H7 (cell line): ENCODE measurements around the gene MRPL23. TPM values are rescaled to one million over a fixed set of nuclear protein-coding genes. Genes with fewer than 3 reads are reported as not detected.

Source experiments
- DNase-seq: peaks from one replicate; pipeline ENCODE4 v3.0.0; 2012
- H3K27me3 ChIP-seq: 2 replicates; pipeline ENCODE4 v1.6.0; 2011; ENCODE audit warnings: mild to moderate bottlenecking, low read length; ENCODE audit not compliant: control insufficient read depth, insufficient read depth
- H3K36me3 ChIP-seq: replicated peaks from 2 replicates; pipeline ENCODE4 v1.5.1; 2011; ENCODE audit warnings: low read length; ENCODE audit not compliant: control insufficient read depth, insufficient read depth
- H3K4me3 ChIP-seq: 2 replicates; pipeline ENCODE4 v1.5.1; 2011; ENCODE audit warnings: low read depth, mild to moderate bottlenecking, control low read depth, low read length, moderate library complexity; ENCODE audit not compliant: insufficient read depth
- total RNA-seq: library from RNA; depleted of rRNA; stranded (reverse); fragments of >200 nt; shearing (Covaris generic); gene quantifications from 2 replicates; pipeline ENCODE4 v1.2.3, GENCODE V29; 2014

Gene MRPL23
- total RNA-seq, 1 experiment from 2014 or later: 91.1 TPM

DNA sequence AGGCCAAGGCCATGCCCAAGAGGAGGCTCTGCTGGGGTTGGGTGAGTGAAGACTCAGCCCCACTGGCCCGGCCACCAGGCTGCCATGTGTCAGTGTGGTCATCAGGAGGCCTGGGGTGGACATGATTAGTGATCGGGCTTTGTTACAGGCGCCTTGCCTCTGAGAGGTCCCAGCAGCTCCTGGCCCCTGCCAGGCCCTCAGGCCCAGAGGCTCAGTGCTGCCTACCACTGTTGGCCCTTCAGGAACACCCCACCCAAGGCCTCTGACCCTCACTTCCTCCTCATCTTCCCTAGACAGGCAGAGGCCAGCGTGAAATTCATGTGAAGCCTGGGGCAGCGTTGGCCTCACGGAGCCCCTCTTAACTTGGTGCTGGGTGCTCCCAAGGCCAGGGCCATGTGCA lies 2.2 kb downstream of the MRPL23 start:
- no peak for DNase-seq
- Histone ChIP-seq H3K36me3 (no peaks in the 10 kb centered on the region), H3K4me3 (no peak overlapping the region), H3K27me3 (no peaks in the 10 kb centered on the region)

DNA sequence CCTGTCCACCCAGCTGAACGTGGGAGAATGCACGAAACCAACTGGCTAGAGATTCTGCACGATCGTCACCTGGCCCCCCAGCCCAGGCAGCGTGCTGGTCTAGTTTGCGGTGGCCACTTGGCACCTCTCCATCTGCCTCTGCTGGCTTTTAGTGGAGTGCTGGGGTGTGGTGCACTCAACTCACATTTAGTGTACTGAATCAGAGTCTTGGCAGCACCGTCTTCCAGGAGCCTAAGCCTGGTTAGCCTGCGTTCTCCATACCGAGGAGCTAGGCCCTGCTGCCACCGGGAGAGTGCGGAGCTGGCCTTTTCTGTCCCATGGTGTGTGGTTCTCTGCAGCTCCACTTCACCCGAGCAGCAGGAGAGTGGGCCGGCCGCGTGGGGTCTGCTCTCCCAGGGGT lies 2.8 kb downstream of the MRPL23 start:
- H3K4me3 ChIP-seq: no peak overlapping the region
- no peaks in the 10 kb centered on the region for H3K36me3 ChIP-seq
- DNase-seq: no peak
- no peaks in the 10 kb centered on the region for H3K27me3 ChIP-seq

DNA sequence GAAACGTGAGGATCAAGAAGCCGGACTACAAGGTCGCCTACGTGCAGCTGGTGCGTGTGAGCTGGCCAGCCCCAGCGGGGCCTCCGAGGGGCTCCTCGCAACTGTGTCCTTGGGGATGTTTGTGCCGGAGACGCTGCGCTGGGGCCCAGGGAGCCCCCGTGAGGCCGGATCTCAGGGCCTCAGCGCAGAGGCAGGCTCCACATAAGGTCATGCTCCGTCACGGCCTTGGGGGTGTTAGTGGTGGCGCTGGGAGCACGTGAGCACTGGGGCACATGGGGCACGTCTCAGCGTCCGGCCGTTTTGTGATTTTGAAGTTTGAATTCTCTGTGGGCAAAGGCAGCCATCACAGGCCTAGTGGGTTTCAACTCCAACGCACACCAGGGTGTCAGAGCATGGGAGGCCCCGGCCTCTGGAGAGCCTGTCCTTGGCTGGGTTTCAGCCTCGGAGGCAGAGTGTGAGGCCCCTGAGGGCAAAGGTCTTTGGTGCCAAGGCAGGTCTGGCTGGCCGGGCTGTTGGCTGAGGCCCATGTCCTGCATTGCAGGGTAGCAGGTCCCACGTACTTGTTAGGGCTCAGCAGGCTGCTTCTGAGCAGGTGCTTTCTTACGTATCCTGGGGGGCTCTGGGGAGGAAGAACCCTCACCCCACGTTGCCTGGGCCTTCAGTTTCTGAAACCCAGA lies 5.8 kb downstream of the MRPL23 start:
- no peak for DNase-seq

DNA sequence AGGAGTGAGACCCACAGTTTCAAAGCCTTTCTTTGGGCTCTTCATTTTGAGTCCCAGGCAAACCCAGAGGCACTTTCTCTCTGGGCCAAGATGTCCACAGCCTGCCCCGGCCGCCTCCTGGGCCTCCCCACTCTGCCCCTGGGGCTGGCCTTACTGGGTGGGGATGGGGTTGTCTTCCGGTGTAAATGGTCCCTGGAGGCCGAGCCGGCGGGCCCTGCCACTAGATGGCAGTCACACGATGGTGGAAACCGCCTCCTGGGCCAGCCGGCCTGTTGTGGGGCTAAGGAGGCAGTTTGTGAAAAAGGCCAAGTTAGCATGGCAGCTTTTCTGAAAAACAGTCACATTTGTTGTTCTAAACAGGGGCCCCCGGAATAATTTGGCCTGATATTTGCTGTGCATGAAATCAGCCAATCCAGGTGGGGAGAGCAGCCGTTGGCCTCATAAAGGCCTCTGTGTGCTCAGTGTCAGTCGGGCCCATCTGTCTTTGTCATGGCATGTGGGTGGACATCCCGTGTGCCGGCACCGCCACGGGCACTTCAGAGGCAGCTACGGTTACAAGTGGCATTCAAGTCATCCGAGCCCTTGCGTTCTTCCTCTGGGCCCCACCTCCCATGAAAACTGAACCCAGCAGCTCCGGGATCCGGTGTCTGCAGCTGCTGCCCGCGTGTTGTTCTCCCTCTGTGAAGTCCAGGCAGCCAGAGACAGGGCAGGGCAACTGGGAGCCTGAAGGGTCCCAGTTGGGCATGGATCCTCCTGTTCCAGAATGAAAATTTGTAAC lies 6.5 kb downstream of the MRPL23 start:
- Histone ChIP-seq H3K36me3 (no peaks in the 10 kb centered on the region), H3K4me3 (no peak overlapping the region), H3K27me3 (no peaks in the 10 kb centered on the region)
- DNase-seq: no peak

More for the DNA sequence above, 5.8 kb downstream of the MRPL23 start:
- no peaks in the 10 kb centered on the region for H3K27me3 ChIP-seq
- no peak overlapping the region for H3K4me3 ChIP-seq
- H3K36me3 ChIP-seq: no peaks in the 10 kb centered on the region

DNA sequence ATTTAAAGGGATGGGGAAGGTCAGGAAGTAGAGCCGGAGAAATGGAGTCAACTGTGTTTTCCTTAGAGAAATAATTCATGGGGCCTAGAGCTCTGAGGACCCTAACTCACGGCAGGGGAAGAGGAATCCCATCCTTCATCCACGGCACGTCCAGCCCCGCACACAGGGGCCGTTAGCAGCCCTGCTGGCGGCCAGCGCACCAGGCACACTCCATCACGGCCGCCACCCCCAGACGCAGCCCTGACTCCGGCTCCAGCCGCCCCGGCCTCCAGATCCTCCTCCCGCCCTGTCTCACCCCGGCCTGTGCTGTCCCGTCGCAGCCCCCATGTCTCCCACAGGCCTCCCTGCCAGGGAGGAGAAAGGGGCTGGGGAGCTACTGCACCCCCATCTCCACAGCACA lies 11.2 kb downstream of the MRPL23 start:
- no peak overlapping the region for H3K4me3 ChIP-seq
- no peak for DNase-seq
- H3K36me3 ChIP-seq: no peaks in the 10 kb centered on the region
- H3K27me3 ChIP-seq: no peaks in the 10 kb centered on the region

DNA sequence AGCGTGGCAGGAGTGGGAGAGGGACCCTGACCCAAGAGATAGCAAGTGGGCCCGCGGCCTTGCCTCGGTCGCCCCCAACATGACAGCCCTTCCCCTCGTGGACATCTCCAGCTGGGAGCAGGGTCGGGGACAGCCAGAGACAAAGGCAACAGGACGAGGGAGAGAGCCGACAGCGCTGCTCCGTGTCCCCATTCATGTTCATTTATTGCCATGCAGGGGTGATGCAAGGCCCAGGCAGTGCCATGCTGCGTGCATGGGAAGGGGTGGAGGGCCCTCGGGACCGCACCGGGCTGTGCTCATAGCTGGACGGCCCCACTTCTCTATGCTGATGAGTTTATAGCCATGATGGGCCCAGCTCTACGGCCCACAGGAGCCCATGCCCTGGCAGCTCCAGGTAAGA lies 12.7 kb downstream of the MRPL23 start:
- H3K4me3 ChIP-seq: no peak overlapping the region
- H3K27me3 ChIP-seq: no peaks in the 10 kb centered on the region
- DNase-seq: no peak
- no peaks in the 10 kb centered on the region for H3K36me3 ChIP-seq

DNA sequence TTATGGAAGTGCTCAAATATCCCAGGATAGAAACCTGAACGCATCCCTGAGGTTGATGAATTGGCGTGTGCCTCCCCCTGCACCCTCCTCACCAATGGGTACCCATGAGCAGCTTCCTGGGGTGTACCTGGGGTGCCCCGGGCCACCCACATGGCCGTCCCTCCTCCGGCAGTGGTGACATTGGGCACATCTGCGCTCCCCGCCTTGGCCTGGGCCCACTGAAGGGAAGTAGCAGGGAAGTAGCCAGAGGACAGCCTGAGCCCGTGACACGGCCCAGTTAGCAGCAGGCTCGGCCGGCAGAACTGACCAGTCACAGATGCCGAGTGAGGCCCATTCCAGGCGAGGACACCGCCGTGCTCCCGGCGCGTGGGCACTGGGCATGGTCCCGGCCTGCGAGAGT lies 16.7 kb downstream of the MRPL23 start:
- H3K27me3 ChIP-seq: no peaks in the 10 kb centered on the region
- H3K4me3 ChIP-seq: no peak overlapping the region
- DNase-seq: no peak
- no peaks in the 10 kb centered on the region for H3K36me3 ChIP-seq

DNA sequence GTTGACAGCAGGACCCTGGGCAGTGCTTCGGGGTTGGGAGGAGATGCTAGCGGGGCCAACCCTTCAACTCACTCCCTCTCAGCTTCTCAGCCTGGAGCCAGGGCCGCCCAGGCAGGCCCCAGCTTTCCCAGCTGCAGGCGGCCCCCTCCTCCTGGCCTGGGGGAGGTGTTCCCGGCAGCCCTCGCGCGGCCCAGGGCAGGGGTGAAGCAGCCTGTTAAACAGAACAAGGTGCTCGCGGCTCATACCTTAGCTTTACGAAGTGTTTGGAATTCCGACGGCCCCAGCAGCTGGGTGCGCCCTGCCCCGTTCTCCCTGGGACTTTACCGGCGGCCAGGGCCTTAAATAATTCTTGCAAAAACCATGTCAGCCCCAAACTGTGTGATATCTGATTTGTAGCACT lies 17.2 kb downstream of the MRPL23 start:
- no peak overlapping the region for H3K4me3 ChIP-seq
- H3K36me3 ChIP-seq: no peaks in the 10 kb centered on the region
- DNase-seq: no peak
- no peaks in the 10 kb centered on the region for H3K27me3 ChIP-seq

DNA sequence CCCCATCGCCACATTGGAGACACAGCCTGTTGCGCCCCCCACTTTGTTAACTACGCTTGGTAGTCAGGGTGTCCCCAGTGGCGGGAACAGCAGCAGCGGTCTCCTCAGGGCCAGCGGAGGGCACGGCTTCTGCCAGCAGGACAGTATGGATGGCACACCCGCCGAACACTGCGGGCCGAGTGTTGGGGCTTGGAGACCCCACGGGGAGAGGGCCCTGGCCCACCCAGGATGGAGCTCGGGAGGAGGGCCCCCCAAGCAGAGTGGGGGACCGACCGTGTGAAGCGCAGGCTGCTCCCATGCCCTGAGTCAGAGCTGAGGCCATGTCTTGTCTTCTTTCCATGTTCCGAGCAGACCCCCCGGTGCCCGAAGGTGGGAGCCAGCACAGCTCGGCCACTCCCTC lies 17.8 kb downstream of the MRPL23 start:
- DNase-seq: no peak
- Histone ChIP-seq H3K36me3 (no peaks in the 10 kb centered on the region), H3K4me3 (no peak overlapping the region), H3K27me3 (no peaks in the 10 kb centered on the region)

DNA sequence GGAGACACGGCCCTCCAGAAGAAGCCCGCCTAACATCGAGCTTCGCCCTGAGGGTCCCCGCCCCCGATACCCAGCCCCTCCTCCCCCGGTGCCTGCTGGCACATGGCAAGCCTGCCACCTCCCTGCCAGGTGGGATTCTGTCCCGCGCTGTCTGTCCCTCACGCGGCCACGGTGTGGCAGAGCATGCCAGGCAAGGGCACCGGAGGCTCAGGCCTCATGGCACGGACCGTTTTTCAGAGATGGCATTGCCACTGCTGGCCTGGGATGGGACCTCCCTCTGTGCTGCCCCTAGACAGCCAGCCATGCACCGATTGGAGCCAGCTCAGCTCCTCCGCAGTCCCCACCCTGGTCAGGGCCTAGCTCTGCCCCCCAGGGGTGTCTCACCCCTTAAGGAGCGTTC lies 19.4 kb downstream of the MRPL23 start:
- H3K27me3 ChIP-seq: no peaks in the 10 kb centered on the region
- H3K4me3 ChIP-seq: no peak overlapping the region
- DNase-seq: no peak
- H3K36me3 ChIP-seq: no peaks in the 10 kb centered on the region

DNA sequence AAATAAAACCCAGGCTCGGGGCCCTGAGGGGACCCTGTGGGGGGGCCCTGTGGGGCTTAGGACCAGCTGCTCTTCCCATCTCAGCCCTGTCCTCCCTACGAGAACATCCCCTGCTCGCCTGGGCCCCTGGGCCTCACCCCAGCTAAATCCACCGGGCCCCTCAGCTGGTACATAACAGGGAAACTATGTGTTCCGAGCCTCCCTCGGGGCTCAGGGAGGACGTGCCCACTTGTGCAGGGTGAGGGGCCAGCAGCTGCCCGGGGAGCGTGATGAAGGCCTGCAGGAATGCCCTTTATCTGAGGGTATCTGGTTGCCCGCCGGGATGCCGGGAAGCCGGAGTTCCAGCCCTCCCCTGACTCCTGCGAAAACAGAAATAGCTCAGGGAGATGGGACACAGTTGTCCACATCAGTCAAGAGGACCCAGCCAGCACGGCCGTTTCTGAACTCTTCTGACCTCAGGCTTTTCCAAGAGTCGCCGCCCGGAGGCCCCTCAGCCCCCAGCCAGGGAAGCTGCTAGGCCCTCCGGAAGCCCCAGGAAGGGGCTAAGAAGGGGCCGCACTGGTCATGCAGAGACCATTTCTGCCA lies 20.6 kb downstream of the MRPL23 start:
- Histone ChIP-seq H3K27me3 (no peaks in the 10 kb centered on the region), H3K36me3 (no peaks in the 10 kb centered on the region), H3K4me3 (no peak overlapping the region)
- DNase-seq: no peak

DNA sequence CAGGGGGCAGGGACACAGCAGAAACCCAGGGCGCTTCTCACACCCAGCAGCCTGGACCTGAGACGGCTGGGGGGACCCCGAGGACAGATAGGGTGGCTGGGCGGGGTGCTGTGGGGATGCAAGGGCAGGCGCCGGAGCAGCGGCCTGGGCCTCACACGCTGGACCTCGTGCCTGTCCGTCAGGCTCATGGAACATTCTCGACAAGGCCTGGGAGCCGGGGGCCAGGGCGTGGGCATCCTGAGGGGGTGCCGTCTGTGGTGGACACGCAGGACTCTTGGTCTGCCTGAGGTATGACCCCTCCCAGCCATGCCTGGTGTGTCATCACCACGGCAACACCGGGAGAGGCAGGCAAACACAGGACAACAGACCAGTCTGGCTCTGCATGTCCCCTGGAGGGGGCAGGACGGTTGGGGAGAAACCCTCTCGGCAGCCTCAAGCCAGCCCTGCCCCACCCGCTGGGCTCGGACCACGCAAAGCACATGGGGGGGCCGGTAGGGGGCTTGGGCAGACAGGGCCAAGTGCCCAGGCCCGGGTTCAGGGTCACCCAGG lies 21.4 kb downstream of the MRPL23 start:
- H3K36me3 ChIP-seq: no peaks in the 10 kb centered on the region
- no peak for DNase-seq
- H3K4me3 ChIP-seq: no peak overlapping the region
- no peaks in the 10 kb centered on the region for H3K27me3 ChIP-seq

DNA sequence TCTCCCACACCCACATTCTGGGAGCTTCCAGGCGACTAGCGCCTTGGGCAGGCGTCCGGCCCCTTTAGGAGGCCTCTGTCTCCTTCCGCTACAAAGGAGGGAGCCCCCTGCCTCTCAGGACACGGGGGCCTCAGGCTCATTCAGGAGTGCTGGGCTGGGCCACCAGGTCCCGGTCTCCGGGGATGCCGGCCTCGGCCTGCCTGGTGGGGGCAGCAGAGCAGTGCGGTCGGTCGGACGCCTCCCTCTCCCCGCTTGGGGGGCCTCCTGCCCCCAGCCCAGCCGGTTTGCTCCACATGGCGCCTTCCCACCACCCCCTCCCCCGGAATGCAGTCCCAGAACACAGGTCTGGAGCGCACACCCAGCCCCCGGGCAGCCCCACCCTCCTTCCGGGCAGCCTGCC lies 21.9 kb downstream of the MRPL23 start:
- DNase-seq: no peak
- Histone ChIP-seq H3K36me3 (no peaks in the 10 kb centered on the region), H3K27me3 (no peaks in the 10 kb centered on the region), H3K4me3 (no peak overlapping the region)

DNA sequence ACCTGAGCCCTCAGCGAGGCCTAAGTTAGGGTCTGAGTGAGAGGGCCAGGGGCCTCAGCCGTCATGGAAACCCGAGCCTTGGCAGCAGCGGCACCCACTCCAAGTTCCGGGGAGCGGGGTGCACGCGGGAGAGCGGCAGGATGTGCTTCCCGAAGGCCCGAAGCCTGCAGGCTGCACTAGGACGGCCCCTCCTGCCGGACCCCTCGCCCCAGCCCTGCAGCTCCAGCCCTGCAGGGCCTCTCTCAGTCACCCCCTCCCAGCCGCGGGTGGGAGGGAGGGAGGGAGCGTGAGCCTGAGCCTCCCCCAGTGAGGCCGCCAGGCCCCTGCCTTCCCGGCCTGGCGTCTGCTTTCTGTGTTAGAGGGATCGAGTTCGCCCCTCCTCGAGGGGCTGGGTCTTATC lies 22.6 kb downstream of the MRPL23 start:
- H3K27me3 ChIP-seq: no peaks in the 10 kb centered on the region
- DNase-seq: no peak
- H3K4me3 ChIP-seq: no peak overlapping the region
- H3K36me3 ChIP-seq: no peaks in the 10 kb centered on the region

DNA sequence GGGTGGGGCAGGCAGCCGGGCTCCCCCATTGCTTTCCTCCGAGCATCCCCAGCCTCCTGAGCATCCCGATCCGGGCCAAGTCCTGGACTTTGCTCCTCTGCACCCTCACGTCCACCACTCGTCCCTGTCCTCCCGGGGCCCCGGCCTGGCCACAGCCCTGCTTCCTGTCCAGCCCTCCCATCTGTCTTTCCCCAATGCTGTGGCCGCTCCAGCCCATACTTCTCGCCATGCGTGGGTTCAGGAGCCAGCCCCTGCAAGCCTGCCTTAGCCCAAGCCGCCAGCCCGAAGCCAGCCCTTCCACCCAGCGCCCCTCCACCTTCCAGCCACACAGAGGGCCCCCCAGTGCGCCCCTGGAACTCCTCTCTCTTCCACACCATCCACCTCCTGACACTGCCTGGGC lies 23.8 kb downstream of the MRPL23 start:
- Histone ChIP-seq H3K27me3 (no peaks in the 10 kb centered on the region), H3K36me3 (no peaks in the 10 kb centered on the region), H3K4me3 (no peak overlapping the region)
- no peak for DNase-seq
